GM19240 (cell line): Measurements from ENCODE around the gene CTDP1.

Experiments
- DNase-seq: peaks from one replicate; pipeline ENCODE4 v3.0.0; 2011; ENCODE audit warnings: low spot score; ENCODE audit not compliant: insufficient read length

CTDP1 gene

GRCh38 chr18:79780547-79780946 is 100.9 kb downstream of the CTDP1 start:
- DNase-seq, result no peak

- DNase-seq, result no peak
These were observed 101.8 kb downstream of the CTDP1 start for GRCh38 chr18:79781331-79781941.

- DNase-seq, result no peak
These were observed 103.1 kb downstream of the CTDP1 start for GRCh38 chr18:79782566-79783308.

- no peak for DNase-seq
These were observed 104.7 kb downstream of the CTDP1 start for GRCh38 chr18:79784071-79784913.

GRCh38 chr18:79784965-79785770 is 105.6 kb downstream of the CTDP1 start:
- no peak for DNase-seq

- DNase-seq, result no peak
These were observed 106.2 kb downstream of the CTDP1 start for GRCh38 chr18:79785831-79786230.

GRCh38 chr18:79786304-79786703 is 106.7 kb downstream of the CTDP1 start:
- DNase-seq, result no peak

- no peak for DNase-seq
These were observed 107.4 kb downstream of the CTDP1 start for GRCh38 chr18:79786786-79787526.

GRCh38 chr18:79787527-79787864 is 107.9 kb downstream of the CTDP1 start:
- no peak for DNase-seq

- DNase-seq, result no peak
These were observed 108.5 kb downstream of the CTDP1 start for GRCh38 chr18:79787865-79788733.

GRCh38 chr18:79788734-79789085 is 109.1 kb downstream of the CTDP1 start:
- no peak for DNase-seq

GRCh38 chr18:79789091-79789891 is 109.7 kb downstream of the CTDP1 start:
- DNase-seq, result no peak

GRCh38 chr18:79789901-79790890 is 110.6 kb downstream of the CTDP1 start:
- DNase-seq, result no peak

GRCh38 chr18:79790996-79791972 is 111.7 kb downstream of the CTDP1 start:
- DNase-seq, result no peak

- DNase-seq, result no peak
These were observed 112.7 kb downstream of the CTDP1 start for GRCh38 chr18:79792096-79792987.

GRCh38 chr18:79792988-79793355 is 113.4 kb downstream of the CTDP1 start:
- DNase-seq, result no peak
